OCI-LY7 (cell line): ENCODE measurements around the gene NDRG2.

ENCODE experiments used
- EZH2phosphoT487 ChIP-seq: fragments of 200-600 bp; sonication (generic); IDR thresholded peaks from 2 replicates; pipeline ENCODE4 v1.6.1; 2018; ENCODE audit warnings: low read depth, borderline replicate concordance, mild to moderate bottlenecking, mixed run types, antibody characterized with exemption, low read length, moderate library complexity, mixed read lengths
- TF ChIP-seq, protein P1 (sequence below): fragments of 200-600 bp; sonication (generic); conservative IDR thresholded peaks from 2 replicates; pipeline ENCODE4 v1.5.1; 2014; ENCODE audit warnings: mild to moderate bottlenecking, antibody characterized with exemption, low read length, moderate library complexity, mixed read lengths

DNA sequence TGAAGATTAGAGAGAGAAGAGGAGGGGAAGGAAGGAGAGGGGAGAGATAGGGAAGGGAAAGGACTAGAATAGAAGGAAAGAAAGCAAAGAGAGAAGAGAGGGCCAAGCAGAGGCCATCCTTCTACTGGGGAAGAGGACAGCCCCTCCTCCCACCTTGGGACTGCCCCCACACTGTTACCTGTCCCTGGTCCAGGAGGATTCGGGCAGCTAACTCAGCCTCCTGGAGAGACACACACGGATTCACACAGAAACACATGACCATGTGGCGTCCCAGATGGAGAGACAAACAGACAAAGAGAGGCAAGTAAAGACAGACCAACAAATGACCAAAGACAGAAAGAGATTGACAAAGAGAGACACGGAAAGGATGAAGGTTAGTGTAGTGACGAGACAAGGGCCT is 2.2 kb downstream of the NDRG2 start:
- TF ChIP-seq, protein P1, sequence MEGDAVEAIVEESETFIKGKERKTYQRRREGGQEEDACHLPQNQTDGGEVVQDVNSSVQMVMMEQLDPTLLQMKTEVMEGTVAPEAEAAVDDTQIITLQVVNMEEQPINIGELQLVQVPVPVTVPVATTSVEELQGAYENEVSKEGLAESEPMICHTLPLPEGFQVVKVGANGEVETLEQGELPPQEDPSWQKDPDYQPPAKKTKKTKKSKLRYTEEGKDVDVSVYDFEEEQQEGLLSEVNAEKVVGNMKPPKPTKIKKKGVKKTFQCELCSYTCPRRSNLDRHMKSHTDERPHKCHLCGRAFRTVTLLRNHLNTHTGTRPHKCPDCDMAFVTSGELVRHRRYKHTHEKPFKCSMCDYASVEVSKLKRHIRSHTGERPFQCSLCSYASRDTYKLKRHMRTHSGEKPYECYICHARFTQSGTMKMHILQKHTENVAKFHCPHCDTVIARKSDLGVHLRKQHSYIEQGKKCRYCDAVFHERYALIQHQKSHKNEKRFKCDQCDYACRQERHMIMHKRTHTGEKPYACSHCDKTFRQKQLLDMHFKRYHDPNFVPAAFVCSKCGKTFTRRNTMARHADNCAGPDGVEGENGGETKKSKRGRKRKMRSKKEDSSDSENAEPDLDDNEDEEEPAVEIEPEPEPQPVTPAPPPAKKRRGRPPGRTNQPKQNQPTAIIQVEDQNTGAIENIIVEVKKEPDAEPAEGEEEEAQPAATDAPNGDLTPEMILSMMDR = no peak
- TF ChIP-seq EZH2phosphoT487 = no peak
